ENCODE measurements around the gene USP10. TPM values are rescaled to one million over a fixed set of nuclear protein-coding genes. Genes with fewer than 3 reads are reported as not detected.

Gene USP10
- total RNA-seq, 2 donors from 2014 or later: 148 to 149 TPM

DNA sequence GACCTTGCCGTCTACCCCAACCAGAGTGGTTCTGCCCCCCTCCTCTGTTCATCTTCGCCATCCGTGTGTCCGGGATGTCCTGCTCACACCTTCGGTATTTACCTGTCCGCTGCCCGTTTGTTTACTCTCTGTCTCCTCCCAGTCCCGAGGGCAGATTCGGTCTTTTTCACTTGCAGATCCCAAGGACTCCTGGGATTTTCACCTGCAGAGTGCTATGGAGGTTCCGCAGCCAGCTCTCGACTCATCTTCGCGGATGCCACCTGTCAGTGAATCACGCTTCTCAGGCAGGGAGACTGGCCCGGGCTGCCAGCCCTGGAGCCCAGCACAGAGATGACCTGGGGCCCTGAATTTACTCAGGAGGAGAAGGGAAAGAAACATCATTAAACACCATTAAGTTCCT lies 128.1 kb downstream of the USP10 start:
- no peaks in the 10 kb centered on the region for H3K4me1 ChIP-seq (ENCODE audit: control insufficient read depth, insufficient read depth, low read length)
- H3K4me3 ChIP-seq (ENCODE audit: low read length): no peak overlapping the region
- no peak for DNase-seq
- H3K36me3 Mint-ChIP-seq (ENCODE audit: low read depth): no peaks in the 10 kb centered on the region
- no peak overlapping the region for H3K9ac ChIP-seq (ENCODE audit: extremely low read depth, low read length, poor library complexity, severe bottlenecking)
- no peaks in the 10 kb centered on the region for H3K9me3 Mint-ChIP-seq
- H3K4me3 Mint-ChIP-seq: no peak overlapping the region
- H3K36me3 ChIP-seq (ENCODE audit: control insufficient read depth, insufficient read depth, low read length): no peaks in the 10 kb centered on the region
- WGBS, 2 experiments (ENCODE audit: insufficient coverage in 1 of 2, insufficient read length in 1 of 2): 93 to 96% methylated on average over 14 to 15 of the region's 15 CpGs
- no peaks in the 10 kb centered on the region for H3K9me3 ChIP-seq (ENCODE audit: control insufficient read depth, low read length)
- no peak overlapping the region for H3K27ac ChIP-seq (ENCODE audit: low read depth, low read length)
- H3K27ac Mint-ChIP-seq: no peak overlapping the region
- H3K4me1 Mint-ChIP-seq: no peaks in the 10 kb centered on the region
- TF ChIP-seq, protein P1, sequence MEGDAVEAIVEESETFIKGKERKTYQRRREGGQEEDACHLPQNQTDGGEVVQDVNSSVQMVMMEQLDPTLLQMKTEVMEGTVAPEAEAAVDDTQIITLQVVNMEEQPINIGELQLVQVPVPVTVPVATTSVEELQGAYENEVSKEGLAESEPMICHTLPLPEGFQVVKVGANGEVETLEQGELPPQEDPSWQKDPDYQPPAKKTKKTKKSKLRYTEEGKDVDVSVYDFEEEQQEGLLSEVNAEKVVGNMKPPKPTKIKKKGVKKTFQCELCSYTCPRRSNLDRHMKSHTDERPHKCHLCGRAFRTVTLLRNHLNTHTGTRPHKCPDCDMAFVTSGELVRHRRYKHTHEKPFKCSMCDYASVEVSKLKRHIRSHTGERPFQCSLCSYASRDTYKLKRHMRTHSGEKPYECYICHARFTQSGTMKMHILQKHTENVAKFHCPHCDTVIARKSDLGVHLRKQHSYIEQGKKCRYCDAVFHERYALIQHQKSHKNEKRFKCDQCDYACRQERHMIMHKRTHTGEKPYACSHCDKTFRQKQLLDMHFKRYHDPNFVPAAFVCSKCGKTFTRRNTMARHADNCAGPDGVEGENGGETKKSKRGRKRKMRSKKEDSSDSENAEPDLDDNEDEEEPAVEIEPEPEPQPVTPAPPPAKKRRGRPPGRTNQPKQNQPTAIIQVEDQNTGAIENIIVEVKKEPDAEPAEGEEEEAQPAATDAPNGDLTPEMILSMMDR (conservative IDR thresholded peaks at IDR 0.05): no peak
- peaks cover 3% of the 10 kb centered on the region for H3K27me3 ChIP-seq (ENCODE audit: control insufficient read depth, insufficient read depth, low read length, poor library complexity, severe bottlenecking)
- peaks cover 6% of the 10 kb centered on the region for H3K27me3 Mint-ChIP-seq (ENCODE audit: insufficient read depth)

GRCh38 chr16:84828322-84828721 lies 128.5 kb downstream of the USP10 start:
- no peaks in the 10 kb centered on the region for H3K9me3 Mint-ChIP-seq
- DNase-seq: no peak

More at GRCh38 chr16:84828322-84828721, 128.5 kb downstream of the USP10 start:
- TF ChIP-seq, protein P1 (conservative IDR thresholded peaks at IDR 0.05): no peak
- Mint-ChIP-seq H3K36me3 (ENCODE audit: low read depth) (no peaks in the 10 kb centered on the region), H3K4me3 (no peak overlapping the region), H3K4me1 (no peaks in the 10 kb centered on the region), H3K27ac (no peak overlapping the region), H3K27me3 (ENCODE audit: insufficient read depth) (peaks cover 2% of the 10 kb centered on the region)
- Histone ChIP-seq H3K9me3 (ENCODE audit: control insufficient read depth, low read length) (no peaks in the 10 kb centered on the region), H3K27me3 (ENCODE audit: control insufficient read depth, insufficient read depth, low read length, poor library complexity, severe bottlenecking) (no peaks in the 10 kb centered on the region), H3K4me1 (ENCODE audit: control insufficient read depth, insufficient read depth, low read length) (no peaks in the 10 kb centered on the region), H3K27ac (ENCODE audit: low read depth, low read length) (no peak overlapping the region), H3K36me3 (ENCODE audit: control insufficient read depth, insufficient read depth, low read length) (no peaks in the 10 kb centered on the region), H3K9ac (ENCODE audit: extremely low read depth, low read length, poor library complexity, severe bottlenecking) (no peak overlapping the region), H3K4me3 (ENCODE audit: low read length) (no peak overlapping the region)
- WGBS, 2 experiments (ENCODE audit: insufficient coverage in 1 of 2, insufficient read length in 1 of 2): 83 to 91% methylated on average over 3 to 5 of the region's 5 CpGs

Other genes with a start within 250 kb of the USP10 start
- gene MEAK7, start 195.3 kb upstream of the USP10 start, total RNA-seq: 10 to 100 TPM; 30.3 to 34.9 TPM
- gene COTL1, start 81.9 kb upstream of the USP10 start, total RNA-seq: 10 to 100 TPM; 33.4 to 34.9 TPM
- gene KLHL36, start 51.5 kb upstream of the USP10 start, total RNA-seq: 10 to 100 TPM; 44.2 to 59.2 TPM
- gene CRISPLD2, start 120.0 kb downstream of the USP10 start, total RNA-seq: 1 to 10 TPM; 5.0 to 9.3 TPM